ENCODE data around the gene MMP24OS.

GRCh38 chr20:35277127-35277526, 795 bp downstream of the MMP24OS start:
- TF ChIP-seq CTCF (IDR thresholded peaks at IDR 0.05) (no peak), POLR2AphosphoS5 (IDR thresholded peaks at IDR 0.05) (no peak), POLR2A (IDR thresholded peaks at IDR 0.05) (no peak)
